Gastrocnemius medialis (tissue), 4 donors: ENCODE results near the gene AHRR. TPM values are rescaled to one million over a fixed set of nuclear protein-coding genes. Genes with fewer than 3 reads are reported as not detected.

Experiments
- ATAC-seq, 2 donors: fragments of 150-250 bp; one replicate each; pipeline ENCODE4 v1.9.1; 2016
- DNase-seq, 2 donors: peaks; one replicate each; pipeline ENCODE4 v3.0.0-alpha.2; 2019
- H3K27ac ChIP-seq, 4 donors: fragments of 200-600 bp; sonication (generic); 1 replicate in 1 of 4; 2 replicates in 3 of 4; pipeline ENCODE4 v1.5.1; 2016 to 2018; ENCODE audit warnings: mild to moderate bottlenecking in 2 of 4, moderate library complexity in 1 of 4
- H3K27me3 ChIP-seq, 3 donors: fragments of 200-600 bp; sonication (generic) in 2 of 3; 1 replicate in 1 of 3; 2 replicates in 2 of 3; pipeline versions ENCODE4 v1.5.1 to v1.6.0; 2016 to 2019; ENCODE audit warnings: mild to moderate bottlenecking in 1 of 3, moderate library complexity in 1 of 3
- H3K36me3 ChIP-seq, 2 donors: fragments of 200-600 bp; sonication (generic) in 1 of 2; one replicate each; pipeline ENCODE4 v1.5.1; 2017 to 2018
- H3K4me1 ChIP-seq, 2 donors: fragments of 200-600 bp; sonication (generic) in 1 of 2; one replicate each; pipeline ENCODE4 v1.5.1; 2016 to 2017; ENCODE audit warnings: mild to moderate bottlenecking in 2 of 2
- H3K4me3 ChIP-seq, 4 donors: fragments of 200-600 bp; sonication (generic) in 3 of 4; 1 replicate in 1 of 4; 2 replicates in 3 of 4; pipeline ENCODE4 v1.5.1; 2016 to 2019; ENCODE audit warnings: mild to moderate bottlenecking in 2 of 4
- H3K9me3 ChIP-seq, 3 donors: fragments of 200-600 bp; sonication (generic) in 2 of 3; 1 replicate in 1 of 3; 2 replicates in 2 of 3; pipeline ENCODE4 v1.5.1; 2016 to 2019
- POLR2A ChIP-seq, 2 donors: fragments of 450-650 bp; IDR thresholded peaks; one replicate each; pipeline ENCODE4 v1.6.1; 2017; ENCODE audit warnings: antibody characterized with exemption in 2 of 2, mild to moderate bottlenecking in 2 of 2, moderate library complexity in 2 of 2
- in situ Hi-C, 4 donors: fragments of 200-750 bp; cut with MboI; loops; one replicate each; pipeline versions ENCODE4 v1.15.0 to v1.8.0; 2017; ENCODE audit warnings: low sequenced_read_pairs in 4 of 4
- intact Hi-C: fragments of 100-400 bp; cut with DNase I; formaldehyde crosslinking; loops from one replicate; pipeline ENCODE4 v1.15.1; 2023; ENCODE audit warnings: low total_unique reads
- total RNA-seq, 4 donors: library from RNA; depleted of rRNA; stranded (reverse); fragments of >200 nt; gene quantifications; one replicate each; pipeline versions ENCODE4 v1.1.0 to v1.2.3, GENCODE V29; 2016
- TF ChIP-seq, protein P1 (sequence below), 5 experiments: fragments of 450-650 bp in 3 of 5; fragments of 200-600 bp in 2 of 5; sonication (generic) in 2 of 5; IDR thresholded peaks in 4 of 5; conservative IDR thresholded peaks in 1 of 5; 1 replicate in 4 of 5; 2 replicates in 1 of 5; pipeline ENCODE4 v1.5.1; 2016 to 2019; ENCODE audit warnings: antibody characterized with exemption in 5 of 5, mild to moderate bottlenecking in 3 of 5, moderate library complexity in 3 of 5

The AHRR gene
- total RNA-seq, 4 donors from 2014 or later, result 0.05 to 1.3 (median 0.18) TPM; not detected in 1

DNA sequence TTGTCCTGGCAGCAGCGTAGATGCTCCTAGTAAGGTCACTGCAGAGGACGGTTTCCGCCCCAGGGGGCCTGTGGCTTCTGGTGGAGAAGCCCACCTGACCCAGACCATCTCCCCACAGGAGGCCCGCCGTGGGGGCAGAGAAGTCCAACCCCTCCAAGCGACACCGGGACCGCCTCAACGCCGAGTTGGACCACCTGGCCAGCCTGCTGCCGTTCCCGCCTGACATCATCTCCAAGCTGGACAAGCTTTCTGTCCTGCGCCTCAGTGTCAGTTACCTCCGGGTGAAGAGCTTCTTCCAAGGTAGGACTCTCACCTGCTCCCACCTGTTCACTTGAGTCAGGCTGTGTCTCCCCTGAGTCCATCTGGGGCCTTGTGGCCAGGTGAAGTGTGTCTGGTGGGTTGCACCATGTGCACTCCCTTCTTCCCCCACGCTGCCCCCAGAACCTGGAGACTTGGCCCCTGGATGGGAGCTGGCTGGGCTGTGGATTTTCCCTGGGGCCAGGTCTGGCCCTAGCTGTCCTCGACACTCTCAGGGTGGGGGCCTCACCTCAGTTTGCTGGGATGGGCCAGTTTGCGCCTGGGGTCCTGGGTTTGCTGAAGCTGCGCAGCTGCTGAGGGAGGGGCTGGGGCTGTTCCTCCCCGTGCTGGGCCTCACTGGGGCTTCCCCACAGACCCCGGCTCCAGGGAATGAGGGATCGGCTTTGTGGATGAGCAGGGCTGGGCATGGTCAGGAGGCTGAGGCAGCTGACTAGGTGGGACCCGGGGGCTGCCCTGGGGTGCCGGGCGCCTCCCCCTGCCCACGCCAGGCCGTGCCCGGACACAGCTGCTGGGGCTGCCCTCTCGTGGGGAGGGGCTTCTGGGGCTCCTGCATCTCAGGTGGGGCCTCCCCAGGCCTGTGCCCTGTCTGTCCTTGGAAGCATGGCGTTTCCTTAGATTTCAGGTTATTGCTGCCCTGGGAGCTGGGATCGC is 32.4 kb downstream of the AHRR start:
- TF ChIP-seq, protein P1, sequence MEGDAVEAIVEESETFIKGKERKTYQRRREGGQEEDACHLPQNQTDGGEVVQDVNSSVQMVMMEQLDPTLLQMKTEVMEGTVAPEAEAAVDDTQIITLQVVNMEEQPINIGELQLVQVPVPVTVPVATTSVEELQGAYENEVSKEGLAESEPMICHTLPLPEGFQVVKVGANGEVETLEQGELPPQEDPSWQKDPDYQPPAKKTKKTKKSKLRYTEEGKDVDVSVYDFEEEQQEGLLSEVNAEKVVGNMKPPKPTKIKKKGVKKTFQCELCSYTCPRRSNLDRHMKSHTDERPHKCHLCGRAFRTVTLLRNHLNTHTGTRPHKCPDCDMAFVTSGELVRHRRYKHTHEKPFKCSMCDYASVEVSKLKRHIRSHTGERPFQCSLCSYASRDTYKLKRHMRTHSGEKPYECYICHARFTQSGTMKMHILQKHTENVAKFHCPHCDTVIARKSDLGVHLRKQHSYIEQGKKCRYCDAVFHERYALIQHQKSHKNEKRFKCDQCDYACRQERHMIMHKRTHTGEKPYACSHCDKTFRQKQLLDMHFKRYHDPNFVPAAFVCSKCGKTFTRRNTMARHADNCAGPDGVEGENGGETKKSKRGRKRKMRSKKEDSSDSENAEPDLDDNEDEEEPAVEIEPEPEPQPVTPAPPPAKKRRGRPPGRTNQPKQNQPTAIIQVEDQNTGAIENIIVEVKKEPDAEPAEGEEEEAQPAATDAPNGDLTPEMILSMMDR (IDR thresholded peaks at IDR 0.05 in 4 of 5, conservative IDR thresholded peaks at IDR 0.05 in 1 of 5), result no peak
- no peak for TF ChIP-seq POLR2A (IDR thresholded peaks at IDR 0.05)
- no peak overlapping the region for H3K27ac ChIP-seq
- peaks cover 0 to 18% (median 13%) of the 10 kb centered on the region in 3 donors for H3K27me3 ChIP-seq
- no peak overlapping the region for H3K4me3 ChIP-seq
- ATAC-seq (no peak), DNase-seq (no peak)
- in situ Hi-C loops, result no loop called here
- no peaks in the 10 kb centered on the region for H3K36me3 ChIP-seq
- H3K4me1 ChIP-seq, result no peaks in the 10 kb centered on the region
- no peaks in the 10 kb centered on the region for H3K9me3 ChIP-seq
- intact Hi-C loops, result no loop called here

DNA sequence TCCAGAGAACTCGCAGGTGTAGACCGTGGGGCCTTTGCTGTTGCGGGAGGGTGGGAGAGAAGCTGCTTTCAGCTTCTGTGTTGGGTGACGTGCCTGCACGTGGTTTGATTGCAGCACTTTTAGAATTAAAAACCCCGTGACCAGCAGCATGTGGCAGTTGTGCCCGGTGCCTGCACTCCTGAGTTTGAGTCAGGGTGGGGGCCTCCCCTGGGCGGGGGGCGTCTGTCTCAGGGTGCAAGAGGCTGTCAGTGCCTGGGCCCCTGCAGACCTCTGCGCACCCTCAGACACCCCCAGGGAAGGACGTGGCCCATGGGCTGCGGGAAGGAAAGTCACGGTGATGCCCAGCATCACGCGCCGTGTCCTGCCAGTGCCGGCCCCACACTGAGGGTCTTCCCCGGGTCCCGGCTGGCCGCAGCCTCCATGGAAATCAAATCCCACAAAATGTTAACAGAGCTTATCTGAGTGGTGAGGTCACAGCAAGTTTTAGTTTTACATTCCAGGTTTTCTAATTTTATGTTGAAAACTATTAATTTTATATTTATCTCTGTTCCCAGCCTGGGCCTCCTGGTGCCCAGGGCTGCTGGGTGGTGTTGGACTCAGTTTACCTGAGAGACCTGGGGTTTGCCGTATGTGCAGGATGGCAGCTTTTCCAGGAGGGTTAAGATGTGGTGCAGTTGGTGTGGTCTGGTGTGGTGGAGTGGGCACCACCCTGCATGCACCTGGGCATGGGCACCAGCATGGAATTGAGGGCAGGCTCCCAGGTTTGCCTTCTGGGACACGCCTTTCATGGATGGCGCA is 33.3 kb downstream of the AHRR start:
- Histone ChIP-seq H3K9me3 (no peaks in the 10 kb centered on the region), H3K4me3 (no peak overlapping the region), H3K27me3 (peaks cover 0 to 12% (median 10%) of the 10 kb centered on the region in 3 donors), H3K36me3 (no peaks in the 10 kb centered on the region), H3K27ac (no peak overlapping the region), H3K4me1 (no peaks in the 10 kb centered on the region)
- ATAC-seq (no peak), DNase-seq (no peak)
- intact Hi-C loops, result no loop called here
- TF ChIP-seq POLR2A (IDR thresholded peaks at IDR 0.05), result no peak
- TF ChIP-seq, protein P1 (IDR thresholded peaks at IDR 0.05 in 4 of 5, conservative IDR thresholded peaks at IDR 0.05 in 1 of 5), result no peak
- in situ Hi-C loops, result no loop called here

DNA sequence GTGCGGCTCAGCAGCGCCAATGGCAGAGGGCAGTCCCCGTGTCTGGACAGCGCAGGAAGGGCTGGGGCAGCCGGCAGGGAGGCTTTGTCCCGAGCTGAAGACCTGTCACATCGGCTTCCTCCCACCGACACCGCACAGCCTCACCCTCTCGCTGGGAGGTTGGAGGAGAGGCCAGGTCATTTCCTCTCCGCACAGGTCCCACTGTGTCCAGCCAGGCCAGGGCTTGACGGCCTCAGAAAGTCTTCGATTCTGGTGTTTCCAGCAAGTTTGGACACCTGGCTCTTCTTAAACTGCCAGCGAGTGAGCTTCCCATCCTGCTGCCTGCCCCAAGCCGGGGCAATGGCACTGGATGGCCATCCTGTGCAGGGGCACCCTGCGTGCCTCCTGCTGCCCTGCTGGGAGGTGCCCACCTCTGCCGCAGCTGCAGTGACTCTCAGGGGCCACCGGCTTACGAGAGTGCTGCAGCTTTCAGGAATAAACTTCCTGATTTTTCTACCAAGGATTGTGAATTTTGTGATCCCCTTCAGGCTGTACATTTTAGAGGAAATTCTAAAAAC is 33.9 kb downstream of the AHRR start:
- DNase-seq (no peak), ATAC-seq (no peak)
- H3K27me3 ChIP-seq, result peaks cover 0 to 8% (median 4%) of the 10 kb centered on the region in 3 donors
- no peaks in the 10 kb centered on the region for H3K4me1 ChIP-seq
- no peak overlapping the region for H3K4me3 ChIP-seq
- TF ChIP-seq POLR2A (IDR thresholded peaks at IDR 0.05), result no peak
- TF ChIP-seq, protein P1 (IDR thresholded peaks at IDR 0.05 in 4 of 5, conservative IDR thresholded peaks at IDR 0.05 in 1 of 5), result no peak
- intact Hi-C loops (no loop called here), in situ Hi-C loops (no loop called here)
- no peak overlapping the region for H3K27ac ChIP-seq
- no peaks in the 10 kb centered on the region for H3K36me3 ChIP-seq
- no peaks in the 10 kb centered on the region for H3K9me3 ChIP-seq

DNA sequence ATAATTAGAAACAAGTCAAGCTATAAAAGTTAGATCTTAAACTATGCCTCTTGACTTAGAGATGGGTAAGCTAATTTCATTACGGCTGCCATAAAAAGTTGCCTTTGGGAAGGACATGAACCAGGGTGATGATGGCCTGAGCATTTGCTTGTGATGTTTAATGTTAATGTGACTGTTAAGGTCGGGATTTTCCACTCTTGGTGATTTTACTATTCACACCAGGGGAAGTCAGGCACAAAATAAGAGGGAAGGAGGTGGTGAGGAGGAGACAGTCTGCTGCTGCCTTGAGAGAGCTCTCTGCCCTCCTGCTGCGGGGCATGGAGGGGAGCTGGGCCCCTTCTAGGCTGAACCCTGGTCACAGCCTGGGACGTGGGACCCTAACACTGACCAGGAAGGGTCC is 34.4 kb downstream of the AHRR start:
- Histone ChIP-seq H3K27ac (no peak overlapping the region), H3K36me3 (no peaks in the 10 kb centered on the region), H3K27me3 (peaks cover 0 to 7% (median 3%) of the 10 kb centered on the region in 3 donors), H3K4me1 (no peaks in the 10 kb centered on the region), H3K9me3 (no peaks in the 10 kb centered on the region), H3K4me3 (no peak overlapping the region)
- in situ Hi-C loops, result no loop called here
- ATAC-seq, result no peak
- no peak for TF ChIP-seq POLR2A (IDR thresholded peaks at IDR 0.05)
- TF ChIP-seq, protein P1 (IDR thresholded peaks at IDR 0.05 in 4 of 5, conservative IDR thresholded peaks at IDR 0.05 in 1 of 5), result no peak
- intact Hi-C loops, result no loop called here
- no peak for DNase-seq
